PC-9 (cell line): ENCODE measurements around the gene RAB4A.

ENCODE experiments used
- CTCF ChIP-seq: fragments of 200-600 bp; sonication (generic); conservative IDR thresholded peaks from 2 replicates; pipeline ENCODE4 v1.6.1; 2017; ENCODE audit warnings: mixed run types, antibody characterized with exemption, mild to moderate bottlenecking, moderate library complexity
- EZH2 ChIP-seq: fragments of 200-600 bp; sonication (generic); IDR thresholded peaks from 2 replicates; pipeline ENCODE4 v1.8.0; 2017; ENCODE audit warnings: antibody characterized with exemption, low read depth

DNA sequence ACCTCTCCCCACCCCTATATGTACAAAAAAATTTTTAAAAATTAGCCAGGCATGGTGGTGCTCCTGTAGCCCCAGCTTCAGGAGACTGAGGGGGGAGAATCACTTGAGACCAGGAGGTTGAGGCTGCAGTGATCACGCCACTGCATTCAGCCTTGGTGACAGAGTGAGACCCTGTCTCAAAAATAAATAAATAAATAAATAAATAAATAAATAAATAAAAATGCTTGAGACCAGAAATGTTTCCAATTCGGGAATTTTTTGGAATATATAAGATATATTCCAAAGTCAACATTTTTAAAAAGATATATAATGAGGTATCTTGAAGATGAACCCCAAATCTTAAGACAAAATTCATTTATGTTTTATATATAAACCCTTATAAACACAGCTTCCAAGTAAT, 42.4 kb upstream of the RAB4A start:
- no peak for TF ChIP-seq CTCF
- TF ChIP-seq EZH2, result no peak
